ENCODE data around the gene FIGNL2. TPM values are rescaled to one million over a fixed set of nuclear protein-coding genes. Genes with fewer than 3 reads are reported as not detected.

The FIGNL2 gene
- total RNA-seq, 1 experiment from 2014 or later = not detected

DNA sequence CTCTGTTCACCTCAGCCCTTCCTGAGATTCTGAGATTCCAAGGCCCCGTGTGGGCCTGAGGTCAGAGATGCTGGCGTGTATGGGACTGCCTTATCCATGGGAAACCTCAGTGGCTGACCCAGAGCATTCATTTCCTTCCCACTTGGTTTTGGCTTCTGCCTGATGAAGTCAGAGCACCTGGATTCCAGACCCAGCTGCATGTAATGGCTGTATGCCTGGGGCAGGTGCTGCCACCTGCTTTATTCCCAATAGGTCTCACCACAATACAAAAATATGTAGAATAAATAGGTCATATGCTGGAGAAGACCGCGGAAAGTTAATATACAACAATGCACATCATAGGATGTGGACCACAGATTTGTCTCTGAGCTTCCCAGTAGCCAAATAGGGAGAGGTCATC is 25.6 kb downstream of the FIGNL2 start:
- Mint-ChIP-seq H3K9me3 (ENCODE audit: unreplicated experiment) (no peaks in the 10 kb centered on the region), H3K36me3 (ENCODE audit: insufficient read depth, unreplicated experiment) (no peaks in the 10 kb centered on the region), H3K27ac (ENCODE audit: low read depth, unreplicated experiment) (no peak overlapping the region), H3K27me3 (ENCODE audit: insufficient read depth, unreplicated experiment) (peaks cover 16% of the 10 kb centered on the region), H3K4me1 (ENCODE audit: insufficient read depth, unreplicated experiment) (peaks cover 5% of the 10 kb centered on the region), H3K4me3 (ENCODE audit: unreplicated experiment) (no peak overlapping the region)
- TF ChIP-seq, protein P1, sequence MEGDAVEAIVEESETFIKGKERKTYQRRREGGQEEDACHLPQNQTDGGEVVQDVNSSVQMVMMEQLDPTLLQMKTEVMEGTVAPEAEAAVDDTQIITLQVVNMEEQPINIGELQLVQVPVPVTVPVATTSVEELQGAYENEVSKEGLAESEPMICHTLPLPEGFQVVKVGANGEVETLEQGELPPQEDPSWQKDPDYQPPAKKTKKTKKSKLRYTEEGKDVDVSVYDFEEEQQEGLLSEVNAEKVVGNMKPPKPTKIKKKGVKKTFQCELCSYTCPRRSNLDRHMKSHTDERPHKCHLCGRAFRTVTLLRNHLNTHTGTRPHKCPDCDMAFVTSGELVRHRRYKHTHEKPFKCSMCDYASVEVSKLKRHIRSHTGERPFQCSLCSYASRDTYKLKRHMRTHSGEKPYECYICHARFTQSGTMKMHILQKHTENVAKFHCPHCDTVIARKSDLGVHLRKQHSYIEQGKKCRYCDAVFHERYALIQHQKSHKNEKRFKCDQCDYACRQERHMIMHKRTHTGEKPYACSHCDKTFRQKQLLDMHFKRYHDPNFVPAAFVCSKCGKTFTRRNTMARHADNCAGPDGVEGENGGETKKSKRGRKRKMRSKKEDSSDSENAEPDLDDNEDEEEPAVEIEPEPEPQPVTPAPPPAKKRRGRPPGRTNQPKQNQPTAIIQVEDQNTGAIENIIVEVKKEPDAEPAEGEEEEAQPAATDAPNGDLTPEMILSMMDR (IDR thresholded peaks at IDR 0.05; ENCODE audit: unreplicated experiment) = no peak
- no peak for DNase-seq (ENCODE audit: unreplicated experiment)
- CTCF ChIA-PET = interaction anchor here (0.5 to 4.6 kb wide), 21 partner anchors 9 to 451 kb away, joined by 3 to 77 read pairs (median 6); partner anchors contain the start of gene SLC4A8
- POLR2A ChIA-PET = interaction anchor here (1.7 kb wide), 1 partner anchor 139 kb away, joined by 12 read pairs; no protein-coding TSS in a partner anchor
- intact Hi-C loops (cut with micrococcal nuclease) = loop anchor here (5.0 kb wide), 3 partner anchors 54 to 231 kb away; partner anchors contain the start of gene SCN8A
- BruUV-seq (replicated peaks) = no TSS peak

- peaks cover 23% of the 10 kb centered on the region for H3K27me3 Mint-ChIP-seq (ENCODE audit: insufficient read depth, unreplicated experiment)
- intact Hi-C loops (cut with micrococcal nuclease) = loop anchor here (5.0 kb wide), 3 partner anchors 55 to 230 kb away; partner anchors contain the start of gene SCN8A
- DNase-seq (ENCODE audit: unreplicated experiment) = no peak
- TF ChIP-seq, protein P1 (IDR thresholded peaks at IDR 0.05; ENCODE audit: unreplicated experiment) = no peak
- no peak overlapping the region for H3K4me3 Mint-ChIP-seq (ENCODE audit: unreplicated experiment)
- BruUV-seq (replicated peaks) = no TSS peak
- no peaks in the 10 kb centered on the region for H3K4me1 Mint-ChIP-seq (ENCODE audit: insufficient read depth, unreplicated experiment)
- ChIA-PET POLR2A (no interaction called here), CTCF (interaction anchor here (0.6 to 4.6 kb wide), 3 partner anchors 17 to 455 kb away, joined by 3 to 77 read pairs (median 7); partner anchors contain the start of gene SLC4A8)
- no peak overlapping the region for H3K27ac Mint-ChIP-seq (ENCODE audit: low read depth, unreplicated experiment)
- no peaks in the 10 kb centered on the region for H3K9me3 Mint-ChIP-seq (ENCODE audit: unreplicated experiment)
- H3K36me3 Mint-ChIP-seq (ENCODE audit: insufficient read depth, unreplicated experiment) = no peaks in the 10 kb centered on the region
These were observed 26.3 kb downstream of the FIGNL2 start for GRCh38 chr12:51822261-51822616.

DNA sequence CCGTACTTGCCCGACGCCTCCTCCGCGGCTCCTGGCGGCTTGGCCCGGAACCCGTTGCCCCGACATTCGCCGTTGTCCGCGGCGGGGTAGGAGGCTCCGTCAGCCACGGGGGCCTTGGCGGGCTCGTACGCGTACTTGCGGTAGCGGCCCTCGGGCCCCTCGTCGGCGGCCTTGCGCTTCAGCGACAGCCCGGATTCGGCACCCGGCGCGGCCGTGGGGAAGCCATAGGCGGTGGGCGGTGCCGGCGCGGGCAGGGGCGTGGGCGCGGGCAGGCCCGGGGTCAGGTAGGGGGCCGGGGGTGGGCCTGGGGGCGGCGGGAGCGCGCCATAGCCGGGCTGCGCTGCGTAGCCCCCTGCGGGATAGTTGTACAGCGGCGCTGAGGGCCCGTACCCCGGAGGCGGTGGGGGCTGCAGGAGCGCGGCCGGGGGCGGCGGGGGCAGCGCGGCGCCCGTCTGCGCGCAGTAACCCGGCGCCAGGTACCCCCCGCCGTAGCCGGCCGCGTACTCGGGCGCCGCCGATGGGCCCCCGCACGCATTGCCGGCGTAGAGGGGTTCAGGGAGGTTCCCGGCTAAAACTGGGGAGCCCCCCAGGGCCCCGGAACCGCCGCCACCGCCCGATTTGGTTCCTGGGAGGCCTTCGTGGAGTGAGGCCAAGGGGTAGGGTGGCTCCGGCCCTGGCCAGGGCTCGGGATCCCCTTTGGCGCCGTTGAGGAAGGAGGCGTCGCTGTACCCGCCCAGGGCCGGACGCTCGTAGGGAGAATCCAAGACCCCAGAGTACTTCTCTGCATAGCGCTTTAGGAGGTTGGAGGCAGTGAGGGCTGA is 26.9 kb downstream of the FIGNL2 start:
- POLR2A ChIA-PET = no interaction called here
- Mint-ChIP-seq H3K36me3 (ENCODE audit: insufficient read depth, unreplicated experiment) (no peaks in the 10 kb centered on the region), H3K27ac (ENCODE audit: low read depth, unreplicated experiment) (no peak overlapping the region), H3K4me3 (ENCODE audit: unreplicated experiment) (no peak overlapping the region), H3K9me3 (ENCODE audit: unreplicated experiment) (no peaks in the 10 kb centered on the region), H3K27me3 (ENCODE audit: insufficient read depth, unreplicated experiment) (peaks cover 29% of the 10 kb centered on the region), H3K4me1 (ENCODE audit: insufficient read depth, unreplicated experiment) (no peaks in the 10 kb centered on the region)
- CTCF ChIA-PET = interaction anchor here (0.6 to 1.1 kb wide), 5 partner anchors 160 to 455 kb away, joined by 3 to 6 read pairs (median 3); no protein-coding TSS in a partner anchor
- TF ChIP-seq, protein P1 (IDR thresholded peaks at IDR 0.05; ENCODE audit: unreplicated experiment) = no peak
- intact Hi-C loops (cut with micrococcal nuclease) = loop anchor here (5.0 kb wide), 3 partner anchors 56 to 229 kb away; partner anchors contain the start of gene SCN8A
- DNase-seq (ENCODE audit: unreplicated experiment) = no peak
- BruUV-seq (replicated peaks) = no TSS peak

Data from MCF 10A (cell line).